K562 (cell line): ENCODE results near the gene WNK2. TPM values are rescaled to one million over a fixed set of nuclear protein-coding genes. Genes with fewer than 3 reads are reported as not detected.

Source experiments
- ATAC-seq: fragments of 200-7000 bp; cut with Tn5 transposase; 3 replicates; pipeline ENCODE4 v1.9.1; 2020; ENCODE audit warnings: moderate library complexity
- BruUV-seq: library from RNA; stranded (reverse); fragments of 400-500 nt; replicated peaks from 2 replicates; lab custom pipeline; 2021; lab: Mats Ljungman, UMichigan
- CTCF ChIA-PET: fragments of 300-600 bp; formaldehyde crosslinking; extraction: SDS; loops from one replicate; lab custom pipeline; 2021; ENCODE audit warnings: low intra/inter-chr PET ratio; lab: Yijun Ruan, JAX
- POLR2A ChIA-PET: fragments of 300-600, 350-650 bp; sonication (Branson Sonifier 250); formaldehyde crosslinking; extraction: SDS; loops from one replicate; lab custom pipeline; 2021; ENCODE audit warnings: antibody characterized with exemption, inconsistent platforms; lab: Yijun Ruan, JAX
- DNase-seq, 4 experiments: peaks; one replicate each; pipeline versions ENCODE4 v3.0.0 to v3.0.0-alpha.2; 2011 to 2018; ENCODE audit warnings: low spot score in 3 of 4, mixed read lengths in 3 of 4; ENCODE audit errors: extremely low read depth in 1 of 4
- FAIRE-seq: peaks from 2 replicates; lab custom pipeline; 2011; peaks lifted over from hg19 to GRCh38; lab: Jason Lieb, UNC
- H2AFZ ChIP-seq: 2 replicates; pipeline ENCODE4 v1.6.0; 2011; ENCODE audit warnings: low read depth, low read length, control low read depth, inconsistent platforms
- H3K27ac ChIP-seq: fragments of 200-600 bp; 3 replicates; pipeline ENCODE4 v1.8.0; 2011; ENCODE audit warnings: low read depth, mild to moderate bottlenecking, control low read depth, inconsistent platforms, low read length, moderate library complexity, mixed read lengths; ENCODE audit errors: extremely low read depth
- H3K27me3 ChIP-seq, 2 experiments: fragments of 300-600 bp in 1 of 2; 2 replicates in 1 of 2; 3 replicates in 1 of 2; pipeline versions ENCODE4 v1.6.0 to v1.8.0; 2011; ENCODE audit warnings: inconsistent platforms in 2 of 2, low read length in 2 of 2, mild to moderate bottlenecking in 1 of 2, mixed read lengths in 1 of 2, moderate library complexity in 1 of 2; ENCODE audit not compliant: control insufficient read depth in 2 of 2, insufficient read depth in 2 of 2
- H3K36me3 ChIP-seq: fragments of 300-600 bp; 3 replicates; pipeline ENCODE4 v1.8.0; 2011; ENCODE audit warnings: mild to moderate bottlenecking, low read length, inconsistent platforms; ENCODE audit not compliant: control insufficient read depth, insufficient read depth
- H3K4me1 ChIP-seq, 2 experiments: fragments of 200-600 bp in 1 of 2; replicated peaks in 1 of 2; 2 replicates in 1 of 2; 3 replicates in 1 of 2; pipeline versions ENCODE4 v1.5.1 to v1.8.0; 2011; ENCODE audit warnings: inconsistent platforms in 2 of 2, low read length in 2 of 2, mild to moderate bottlenecking in 1 of 2, mixed read lengths in 1 of 2, moderate library complexity in 1 of 2; ENCODE audit not compliant: control insufficient read depth in 2 of 2, insufficient read depth in 2 of 2
- H3K4me2 ChIP-seq: 2 replicates; pipeline ENCODE4 v1.6.1; 2011; ENCODE audit warnings: low read length, control low read depth, inconsistent platforms, mixed read lengths; ENCODE audit not compliant: insufficient read depth
- H3K4me3 ChIP-seq: fragments of 200-600 bp; sonication (generic), shearing (Covaris generic); 2 replicates; pipeline ENCODE4 v1.5.1; 2016; ENCODE audit warnings: control low read depth, inconsistent platforms
- H3K79me2 ChIP-seq: fragments of 200-600 bp; 3 replicates; pipeline ENCODE4 v1.8.0; 2011; ENCODE audit warnings: low read length, inconsistent platforms; ENCODE audit not compliant: control insufficient read depth, insufficient read depth
- H3K9ac ChIP-seq, 2 experiments: 2 replicates each; pipeline versions ENCODE4 v1.6.0 to v1.6.1; 2011; ENCODE audit warnings: low read depth in 2 of 2, low read length in 2 of 2, control low read depth in 1 of 2, inconsistent platforms in 1 of 2, mild to moderate bottlenecking in 1 of 2, mixed read lengths in 1 of 2; ENCODE audit not compliant: insufficient read depth in 1 of 2
- H3K9me1 ChIP-seq: one replicate; pipeline ENCODE4 v1.6.0; 2011; ENCODE audit warnings: inconsistent platforms, mild to moderate bottlenecking, low read length, moderate library complexity; ENCODE audit not compliant: control insufficient read depth, insufficient read depth
- H3K9me3 ChIP-seq: replicated peaks from 2 replicates; pipeline ENCODE4 v1.5.1; 2011; ENCODE audit warnings: low read depth, low read length, inconsistent platforms; ENCODE audit not compliant: control insufficient read depth, insufficient read depth
- H4K20me1 ChIP-seq: replicated peaks from 2 replicates; pipeline ENCODE4 v1.6.1; 2011; ENCODE audit warnings: low read length, inconsistent platforms, mixed read lengths; ENCODE audit not compliant: control insufficient read depth, insufficient read depth
- CBFA2T2 ChIP-seq: fragments of 450-650 bp; conservative IDR thresholded peaks from 2 replicates; pipeline ENCODE4 v1.6.1; 2017; ENCODE audit warnings: mild to moderate bottlenecking
- CBFA2T3 ChIP-seq: fragments of 450-650 bp; IDR thresholded peaks from 2 replicates; pipeline ENCODE4 v1.6.1; 2017
- GATAD2A ChIP-seq: fragments of 450-650 bp; IDR thresholded peaks from 2 replicates; pipeline ENCODE4 v1.6.1; 2017
- KDM1A ChIP-seq, 2 experiments: fragments of 450-650 bp; IDR thresholded peaks; 2 replicates each; pipeline ENCODE4 v1.6.1; 2016; ENCODE audit warnings: mild to moderate bottlenecking in 2 of 2
- PURB ChIP-seq: sonication (generic); formaldehyde crosslinking; IDR thresholded peaks from 2 replicates; pipeline ENCODE4 v1.9.0; 2021; ENCODE audit warnings: low read depth, mild to moderate bottlenecking, missing genetic modification reagents
- SMAD1 ChIP-seq: fragments of 150-350 bp; IDR thresholded peaks from 2 replicates; pipeline ENCODE4 v1.6.1; 2014; ENCODE audit warnings: low read length, low read depth; ENCODE audit not compliant: partially characterized antibody
- SMAD2 ChIP-seq: fragments of 150-350 bp; IDR thresholded peaks from 2 replicates; pipeline ENCODE4 v1.6.1; 2014; ENCODE audit warnings: low read depth, mild to moderate bottlenecking, low read length
- SMARCA5 ChIP-seq: fragments of 450-650 bp; IDR thresholded peaks from 2 replicates; pipeline ENCODE4 v1.6.1; 2016
- ZNF436 ChIP-seq: fragments of 250-450, 450-650 bp; sonication (Bioruptor Pico); formaldehyde crosslinking; IDR thresholded peaks from 2 replicates; pipeline ENCODE4 v1.7.0; 2020; ENCODE audit warnings: mild to moderate bottlenecking
- WGBS: fragments of 100-300 bp; shearing (Covaris generic); methylation state at CpG from one replicate; pipeline ENCODE4 v1.1.6; 2016; ENCODE audit warnings: low coverage, mixed read lengths; ENCODE audit not compliant: insufficient coverage; ENCODE audit errors: missing lambda C conversion rate; 5-methylcytosine and 5-hydroxymethylcytosine counted together
- in situ Hi-C: fragments of 300-500 bp; cut with MboI; formaldehyde crosslinking; loops from 4 replicates; pipeline ENCODE4 v1.15.0; 2018; ENCODE audit warnings: inconsistent platforms, mixed read lengths
- intact Hi-C: fragments of 100-400 bp; cut with micrococcal nuclease; formaldehyde crosslinking; loops from 2 replicates; pipeline ENCODE4 v1.14.2; 2022
- polyA plus RNA-seq, 8 experiments: library from polyadenylated mRNA; depleted of rRNA in 4 of 8; stranded (reverse) in 5 of 8; unstranded in 3 of 8; fragments of >200 nt; fragmentation: Nextera tagmentation in 2 of 8; fragmentation: Illumina TruSeq in 1 of 8; extraction: Ambion mirVana in 2 of 8; extraction: Trizol in 1 of 8; gene quantifications; 2 replicates each; pipeline versions ENCODE4 v1.2.1 to v1.2.3, GENCODE V29; 2011 to 2014; ENCODE audit warnings: inconsistent platforms in 1 of 8, missing spikeins in 1 of 8
- total RNA-seq, 7 experiments: library from RNA; depleted of rRNA in 6 of 7; stranded (reverse); fragments of >200 nt in 6 of 7; fragmentation: Illumina TruSeq in 2 of 7; extraction: Trizol in 2 of 7; gene quantifications; 2 replicates each; pipeline versions ENCODE4 v1.2.1 to v1.2.3, GENCODE V29; 2011 to 2021; ENCODE audit warnings: low replicate concordance in 1 of 7

The WNK2 gene
- total and polyA plus RNA-seq, 9 of the 15 experiments (the other 6 are each of a cell fraction or from before 2014, with no cell fraction given), result 0.36 to 3.3 (median 0.64) TPM; not detected in 2

DNA sequence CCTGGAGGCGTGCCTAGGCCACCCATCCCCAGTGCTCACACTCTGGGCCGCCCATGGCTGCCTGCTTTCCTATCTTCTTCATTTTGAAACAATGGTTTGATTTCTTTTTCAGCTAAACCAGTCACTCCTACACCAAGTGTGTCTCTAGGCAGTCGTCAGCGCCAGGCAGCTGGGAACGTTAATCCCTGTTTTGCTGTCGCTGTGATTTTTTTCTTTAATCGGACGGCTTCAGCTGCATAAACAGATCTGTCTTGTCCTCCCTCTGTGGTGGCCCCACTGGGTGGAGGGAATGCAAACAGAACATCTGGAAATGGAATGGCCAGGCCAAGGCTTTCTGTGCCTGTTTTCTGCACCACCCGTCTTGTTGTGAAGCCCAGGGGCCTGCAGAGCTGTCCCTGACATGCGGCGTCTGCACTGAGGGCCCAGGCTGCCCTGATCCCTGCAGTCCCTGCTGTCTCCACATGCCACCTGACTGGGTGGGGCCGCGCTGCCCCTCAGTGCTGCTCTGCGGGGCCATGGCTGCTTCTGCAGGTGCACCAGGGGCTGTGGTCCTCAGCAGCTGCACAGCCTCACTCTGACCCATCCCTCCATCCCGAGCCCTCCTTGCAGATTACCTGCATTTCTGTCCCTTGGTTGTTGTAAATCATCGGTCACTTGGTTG is 51.5 kb downstream of the WNK2 start:
- CTCF ChIA-PET, result no interaction called here
- POLR2A ChIA-PET, result interaction anchor here (0.6 to 1.1 kb wide), 2 partner anchors 12 to 16 kb away, joined by 3 to 4 read pairs; no protein-coding TSS in a partner anchor
- in situ Hi-C loops, result no loop called here

More for the DNA sequence above, 51.5 kb downstream of the WNK2 start:
- no peak overlapping the region for H2AFZ ChIP-seq
- H3K27ac ChIP-seq, result no peak overlapping the region
- no peak overlapping the region for H3K4me2 ChIP-seq
- no peak overlapping the region for H3K4me3 ChIP-seq
- intact Hi-C loops, result no loop called here
- H3K79me2 ChIP-seq, result no peaks in the 10 kb centered on the region
- FAIRE-seq (no peak), ATAC-seq (no peak), DNase-seq (no peak)
- H3K9me1 ChIP-seq, result no peaks in the 10 kb centered on the region
- no TSS peak for BruUV-seq
- TF ChIP-seq GATAD2A (no peak), SMARCA5 (no peak), KDM1A (IDR thresholded peaks at IDR 0.05) (peak in 1 of 2 experiments; percentile 39; a peak in 1 of 4 replicates), CBFA2T2 (peak; percentile 40; the same call in 1 of the 2 replicates), SMAD1 (no peak), PURB (CRISPR knock-in tag) (no peak), ZNF436 (no peak), SMAD2 (no peak), CBFA2T3 (peak; percentile 65; the same call in 1 of the 2 replicates)
- no peaks in the 10 kb centered on the region for H3K36me3 ChIP-seq
- H3K9me3 ChIP-seq, result no peaks in the 10 kb centered on the region
- 0 out of 2 replicates have a peak, but pooled peaks cover 2% of the 10 kb centered on the region for H4K20me1 ChIP-seq
- no peaks in the 10 kb centered on the region; a peak in 1 of 5 replicates for H3K4me1 ChIP-seq
- peaks cover 0 to 64% of the 10 kb centered on the region in 2 experiments; a peak in 3 of 5 replicates for H3K27me3 ChIP-seq
- H3K9ac ChIP-seq, result 0 out of 4 replicates have a peak overlapping the region, but pooled peaks of 1 of the 2 experiments have one; percentile 17
- 11% methylated on average over 16 of the region's 16 CpGs for WGBS
